HG03175 (cell line): ENCODE data around the gene SMIM38.
"Not testable (repeated sequence)": the region's sequence is repeated elsewhere in the genome, so short reads cannot be mapped to it uniquely, and the experiment has no call there.

ENCODE experiments used
- ATAC-seq: cut with Tn5 transposase; IDR thresholded peaks from one replicate; pipeline ENCODE4 v1.9.1; 2021; ENCODE audit warnings: mild to moderate bottlenecking, moderate library complexity; ENCODE audit not compliant: unreplicated experiment

SMIM38 gene

DNA sequence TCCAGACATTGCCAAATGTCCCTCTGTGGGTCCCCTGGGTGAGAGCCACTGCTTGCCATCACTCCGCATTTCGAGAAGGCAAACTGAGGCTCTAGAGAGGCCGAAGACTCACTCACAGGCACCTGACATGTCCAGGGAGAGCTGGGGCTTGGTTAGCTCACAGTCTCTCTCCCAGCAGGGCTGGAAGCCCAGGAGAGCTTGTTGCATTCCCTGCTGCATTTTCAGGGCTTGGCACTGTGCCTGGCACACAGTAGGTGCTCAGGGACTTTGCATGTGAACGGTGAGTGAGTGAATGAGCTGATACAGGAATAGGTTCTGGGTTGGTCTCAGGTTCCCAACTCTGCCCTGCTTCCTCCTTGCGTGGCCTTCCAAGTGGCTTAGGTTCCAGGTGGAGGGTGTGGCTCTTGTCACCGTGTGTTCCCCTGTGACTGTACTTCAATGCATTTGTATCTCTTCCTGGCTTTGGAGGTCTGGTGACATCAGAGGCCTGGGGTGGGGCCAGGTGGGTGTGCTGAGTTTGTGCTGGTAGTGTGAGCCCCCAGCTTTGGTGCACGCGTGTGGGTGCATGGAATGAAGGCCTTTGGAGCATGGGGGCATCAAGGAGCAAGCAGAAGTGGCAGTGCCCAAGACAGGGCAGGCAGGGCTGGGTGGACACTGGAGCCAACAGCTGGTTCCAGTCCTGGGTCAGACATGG, 18.4 kb upstream of the SMIM38 start:
- no peak for ATAC-seq

DNA sequence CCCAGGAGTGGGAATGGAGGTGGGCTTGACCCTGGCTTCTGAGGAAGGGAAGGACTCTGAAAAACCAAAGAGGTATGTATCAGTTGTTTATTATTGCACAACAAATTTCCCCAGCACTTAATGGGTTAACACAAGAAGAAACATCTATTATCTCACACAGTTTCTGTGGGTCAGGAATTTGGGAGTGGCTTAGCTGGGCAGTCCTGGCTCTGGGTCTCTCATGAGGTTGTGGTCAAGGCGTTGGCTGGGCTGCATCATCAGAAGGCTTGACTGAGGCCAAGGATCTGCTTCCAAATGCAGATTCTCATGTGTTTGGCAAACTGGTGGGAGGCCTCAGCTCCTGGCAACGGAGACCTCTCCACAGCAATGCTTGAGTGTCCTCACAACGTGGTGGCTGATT, 17.5 kb upstream of the SMIM38 start:
- ATAC-seq = no peak

DNA sequence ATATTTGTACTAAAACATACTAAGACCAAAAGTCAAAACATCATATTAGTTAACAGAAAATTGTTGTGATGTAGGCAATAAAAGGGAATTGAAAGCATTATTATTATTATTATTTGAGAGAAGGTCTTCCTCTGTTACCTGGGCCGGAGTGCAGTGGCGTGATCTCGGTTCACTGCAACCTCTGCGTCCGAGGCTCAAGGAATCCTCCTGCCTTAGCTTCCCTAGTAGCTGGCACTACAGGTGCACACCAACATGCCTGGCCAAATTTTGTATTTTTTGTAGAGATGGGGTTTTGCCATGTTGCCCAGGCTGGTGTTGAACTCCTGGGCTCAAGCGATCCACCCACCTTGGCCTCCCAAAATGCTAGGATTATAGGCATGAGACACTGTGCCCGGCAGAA, 15.6 kb upstream of the SMIM38 start:
- not testable (repeated sequence) for ATAC-seq

DNA sequence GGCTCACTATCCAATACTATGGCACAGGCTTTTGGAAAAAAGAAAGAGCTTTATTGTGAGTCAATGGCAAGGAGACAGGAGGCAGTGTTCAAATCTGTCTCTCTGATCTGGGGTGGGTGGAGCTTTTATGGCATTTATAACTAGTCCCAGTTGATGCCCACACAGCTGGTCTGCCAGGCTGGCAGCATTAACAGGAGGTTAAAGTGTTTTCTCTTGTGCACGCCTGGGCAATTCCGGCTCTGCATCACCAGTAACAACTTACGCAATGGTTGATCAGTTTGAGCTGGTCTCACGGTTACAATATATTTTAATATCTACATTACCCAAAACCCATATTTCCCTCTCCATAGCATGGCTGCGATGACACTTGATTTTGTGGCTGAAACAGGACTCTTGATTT, 15.1 kb upstream of the SMIM38 start:
- no peak for ATAC-seq

DNA sequence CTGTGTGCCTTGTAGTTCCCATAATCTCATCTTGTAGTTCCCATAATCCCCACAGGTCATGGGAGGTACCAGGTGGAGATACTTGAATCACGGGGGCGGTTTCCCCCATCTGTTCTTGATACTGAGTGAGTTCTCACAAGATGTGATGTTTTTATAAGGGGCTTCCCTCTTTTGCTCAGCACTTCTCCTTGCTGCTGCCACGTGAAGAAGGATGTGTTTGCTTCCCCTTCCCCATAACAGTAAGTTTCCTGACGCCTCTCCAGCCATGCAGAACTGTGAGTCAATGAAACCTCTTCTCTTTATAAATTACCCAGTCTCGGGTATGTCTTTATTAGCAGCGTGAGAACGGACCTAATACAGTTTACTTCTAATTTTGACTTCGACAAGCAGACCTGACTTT, 14.0 kb upstream of the SMIM38 start:
- no peak for ATAC-seq

DNA sequence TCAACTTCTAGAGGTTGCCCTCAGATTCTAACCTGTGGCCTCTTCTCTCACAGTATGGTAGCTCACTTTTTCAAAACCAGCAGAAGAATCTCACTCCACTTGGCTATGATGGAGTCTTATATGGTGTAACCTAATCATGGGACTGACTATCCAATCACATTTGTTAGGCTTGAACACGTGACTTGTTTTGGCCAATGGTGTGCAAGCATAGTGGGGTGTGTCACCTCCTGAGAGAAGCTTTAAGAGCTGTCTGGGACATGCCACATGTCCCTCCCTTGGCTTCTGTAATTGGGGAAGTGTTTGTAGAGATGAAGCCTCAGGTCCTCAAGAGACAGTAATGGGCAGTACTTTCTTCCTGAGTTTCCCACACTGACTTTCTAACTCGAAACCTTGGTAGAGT, 12.8 kb upstream of the SMIM38 start:
- ATAC-seq = no peak

DNA sequence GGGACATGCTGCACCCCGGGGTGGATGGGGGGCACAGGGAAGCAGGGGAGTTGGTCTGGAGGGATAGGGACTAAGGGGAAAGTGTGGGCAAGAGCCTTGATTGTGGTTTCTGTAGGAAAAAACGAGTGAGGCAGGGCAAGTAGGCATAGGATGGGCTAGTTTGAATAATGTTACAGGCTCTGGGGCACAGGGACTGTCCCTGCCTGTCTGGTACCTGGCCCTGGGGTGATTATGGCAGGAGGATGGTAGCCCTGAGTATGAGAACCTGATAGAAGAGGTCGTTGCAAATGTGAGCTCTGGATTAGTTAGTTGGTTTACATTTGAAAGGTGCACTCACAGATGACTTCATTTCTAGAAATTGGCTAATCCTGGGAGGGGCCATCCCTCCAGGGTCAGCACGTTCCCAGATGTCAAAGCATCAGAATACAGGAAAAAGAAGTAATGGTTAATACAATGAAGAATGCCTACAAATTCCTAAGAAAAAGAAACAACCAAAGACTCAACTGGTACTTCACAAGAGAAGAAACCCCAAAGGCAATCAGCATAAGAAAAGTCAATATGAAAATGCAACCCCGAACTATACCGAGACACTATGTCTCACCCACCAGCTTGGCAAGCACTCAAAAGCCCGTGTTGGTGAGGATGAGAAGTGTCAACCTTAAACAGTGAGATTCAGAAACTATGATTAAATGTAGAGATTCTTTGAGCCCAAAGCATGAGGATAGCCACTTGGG, 11.3 kb upstream of the SMIM38 start:
- no peak for ATAC-seq

DNA sequence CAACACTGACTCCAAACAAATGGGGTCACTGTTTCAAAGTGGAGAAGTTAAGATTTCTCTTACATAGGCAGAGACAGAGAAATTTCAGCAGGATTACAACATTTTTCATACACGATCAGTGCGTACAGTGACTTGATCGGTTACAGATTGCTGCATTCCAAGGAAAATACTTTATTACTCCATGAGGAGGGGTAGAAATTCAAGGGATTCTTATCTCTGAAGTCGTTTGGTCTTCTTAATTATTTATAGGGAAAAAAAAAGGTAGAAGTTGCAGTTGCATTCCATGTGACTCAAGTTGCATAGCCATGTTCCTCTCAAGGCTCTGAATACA, 10.7 kb upstream of the SMIM38 start:
- no peak for ATAC-seq

DNA sequence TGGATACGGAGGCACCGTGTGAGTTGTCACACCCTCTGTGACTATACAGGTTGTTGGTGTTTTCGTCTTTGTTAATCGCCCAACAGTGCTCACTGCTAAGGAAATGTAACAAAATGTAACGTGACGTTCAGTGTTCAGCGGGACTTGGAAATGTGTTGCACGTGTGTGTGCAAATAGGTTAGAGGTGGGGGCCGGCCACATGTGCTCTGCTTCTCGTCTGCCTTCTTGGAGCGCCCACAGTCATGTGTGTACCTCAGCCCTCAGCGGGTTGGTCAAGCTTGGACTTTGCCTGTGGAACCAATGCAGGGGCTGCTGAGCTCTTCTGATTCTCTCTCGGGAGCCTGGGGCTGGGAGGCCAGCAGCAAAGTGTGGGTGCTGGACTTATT, 7.4 kb upstream of the SMIM38 start:
- no peak for ATAC-seq

DNA sequence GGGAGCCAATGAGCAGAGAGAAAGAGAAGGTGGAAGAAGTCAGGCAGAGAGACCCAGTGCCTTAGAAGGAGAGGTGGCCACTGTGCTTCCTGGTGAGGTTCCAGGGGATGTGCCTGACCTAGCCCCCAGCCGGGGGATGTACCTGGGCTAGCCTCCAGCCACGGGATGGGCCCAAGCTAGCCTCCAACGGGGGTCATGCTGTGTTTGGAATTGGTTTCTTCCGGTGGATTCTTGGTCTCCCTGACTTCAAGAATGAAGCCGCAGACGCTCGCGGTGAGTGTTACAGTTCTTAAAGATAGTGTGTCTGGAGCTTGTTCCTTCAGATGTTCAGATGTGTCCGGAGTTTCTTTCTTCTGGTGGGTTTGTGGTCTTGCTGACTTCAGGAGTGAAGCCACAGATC, 6.9 kb upstream of the SMIM38 start:
- ATAC-seq = no peak

DNA sequence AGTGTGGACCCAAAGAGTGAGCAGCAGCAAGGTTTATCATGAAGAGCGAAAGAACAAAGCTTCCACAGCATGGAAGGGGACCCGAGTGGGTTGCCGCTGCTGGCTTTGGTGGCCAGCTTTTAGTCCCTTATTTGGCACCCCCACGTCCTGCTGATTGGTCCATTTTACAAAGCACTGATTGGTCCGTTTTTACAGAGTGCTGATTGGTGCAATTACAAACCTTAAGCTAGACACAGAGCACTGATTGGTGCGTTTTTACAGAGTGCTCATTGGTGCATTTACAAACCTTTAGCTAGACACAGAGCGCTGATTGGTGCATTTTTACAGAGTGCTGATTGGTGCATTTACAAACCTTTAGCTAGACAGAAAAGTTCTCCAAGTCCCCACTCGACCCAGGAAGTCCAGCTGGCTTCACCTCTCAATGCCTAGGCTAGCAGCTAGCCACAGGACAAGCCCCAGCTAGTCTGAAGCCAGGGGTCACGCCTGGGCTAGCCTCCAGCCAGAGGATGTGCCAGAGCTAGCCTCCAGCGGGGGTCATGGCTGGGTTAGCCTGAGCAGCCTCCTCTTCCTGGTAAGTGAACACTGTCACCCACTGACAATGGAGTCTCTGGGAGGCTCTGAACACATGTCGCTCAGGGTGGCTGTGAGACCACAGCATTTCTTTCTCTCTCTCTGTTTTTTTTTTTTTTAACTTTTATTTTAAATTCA, 6.2 kb upstream of the SMIM38 start:
- ATAC-seq = not testable (repeated sequence)

DNA sequence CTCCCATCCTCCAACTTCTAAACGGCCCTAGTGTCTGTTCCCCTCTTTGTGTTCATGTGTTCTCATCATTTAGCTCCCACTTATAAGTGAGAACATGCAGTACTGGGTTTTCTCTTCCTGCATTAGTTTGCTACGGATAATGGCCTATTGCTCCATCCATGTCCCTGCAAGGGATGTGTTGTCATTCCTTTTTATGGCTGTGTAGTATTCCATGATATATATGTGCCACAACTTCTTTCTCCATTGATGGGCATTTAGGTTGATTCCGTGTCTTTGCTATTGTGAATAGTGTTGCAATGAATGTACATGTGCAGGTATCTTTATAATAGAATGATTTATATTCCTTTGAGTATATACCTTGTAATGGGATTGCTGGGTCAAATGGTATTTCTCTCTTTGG, 5.6 kb upstream of the SMIM38 start:
- ATAC-seq = no peak

DNA sequence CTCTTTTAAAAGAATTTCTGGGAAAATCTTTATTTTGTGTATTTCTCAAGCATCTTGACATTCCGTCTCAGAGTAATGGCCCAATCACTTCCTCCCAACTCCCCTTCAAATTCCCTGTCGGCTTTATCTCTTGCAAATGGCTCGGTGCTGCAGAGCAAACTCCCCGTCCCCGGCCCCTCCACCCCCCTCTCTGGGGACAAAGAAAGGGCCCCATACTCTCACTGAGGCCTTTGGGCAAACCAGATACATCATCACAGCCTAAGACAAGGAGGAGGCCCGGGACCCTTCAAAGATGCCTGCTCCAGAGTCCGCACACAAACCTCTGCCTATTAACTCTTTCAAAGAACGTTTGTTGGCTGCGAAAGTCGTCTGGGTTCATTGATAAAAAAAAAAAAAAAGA, 3.9 kb upstream of the SMIM38 start:
- ATAC-seq = no peak

DNA sequence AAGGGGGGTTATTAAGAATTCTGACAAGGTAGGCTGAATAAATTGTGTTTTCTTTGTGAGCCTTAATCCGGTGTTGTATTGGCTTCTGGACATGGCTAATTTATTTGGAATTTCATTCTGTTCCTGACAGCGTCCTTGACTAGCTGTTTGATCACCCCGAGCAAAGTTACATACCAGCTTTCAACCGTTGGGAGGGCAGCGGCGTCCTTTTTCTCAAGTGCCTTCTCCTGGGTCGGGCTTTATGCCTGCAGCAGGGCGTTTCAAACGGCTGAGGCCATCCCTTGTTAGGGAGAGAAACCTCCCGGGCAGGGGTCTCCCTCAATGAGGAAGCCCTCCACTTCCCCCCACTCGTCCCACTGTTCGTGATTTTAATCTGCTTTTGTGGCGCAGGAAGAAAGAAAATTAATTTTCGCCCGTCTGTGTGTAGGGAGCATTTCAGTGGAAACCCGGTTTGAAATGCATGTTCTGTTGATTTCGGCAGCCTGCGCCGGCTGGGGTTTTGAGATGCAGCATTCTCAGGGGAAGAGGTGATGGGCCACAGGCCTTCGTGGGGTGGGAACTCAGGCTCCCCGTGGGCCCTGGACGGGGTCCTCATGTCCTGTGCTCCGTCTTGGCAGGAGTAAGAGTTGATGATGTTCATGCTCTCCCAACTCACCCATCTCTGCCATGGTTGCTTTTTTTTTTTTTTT, 2.9 kb upstream of the SMIM38 start:
- no peak for ATAC-seq

DNA sequence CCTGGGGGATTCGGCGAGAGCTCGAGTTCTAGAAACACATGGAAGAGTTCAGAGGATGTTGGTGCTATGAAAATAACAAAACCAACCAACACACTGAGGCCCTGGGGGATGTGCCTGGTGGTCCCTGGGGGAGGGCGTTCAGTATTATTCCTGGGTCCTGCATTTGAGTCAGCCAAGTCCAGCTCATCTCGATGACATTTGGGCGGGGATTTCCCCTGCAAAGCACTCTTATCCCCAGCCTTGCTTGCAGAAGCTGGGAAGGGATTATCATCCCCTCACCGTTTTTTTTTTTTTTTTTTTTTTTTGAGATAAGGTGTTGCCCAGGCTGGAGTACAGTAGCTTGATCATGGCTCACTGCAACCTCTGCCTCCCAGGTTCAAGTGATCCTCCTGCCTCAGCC, 2.1 kb upstream of the SMIM38 start:
- ATAC-seq = no peak

DNA sequence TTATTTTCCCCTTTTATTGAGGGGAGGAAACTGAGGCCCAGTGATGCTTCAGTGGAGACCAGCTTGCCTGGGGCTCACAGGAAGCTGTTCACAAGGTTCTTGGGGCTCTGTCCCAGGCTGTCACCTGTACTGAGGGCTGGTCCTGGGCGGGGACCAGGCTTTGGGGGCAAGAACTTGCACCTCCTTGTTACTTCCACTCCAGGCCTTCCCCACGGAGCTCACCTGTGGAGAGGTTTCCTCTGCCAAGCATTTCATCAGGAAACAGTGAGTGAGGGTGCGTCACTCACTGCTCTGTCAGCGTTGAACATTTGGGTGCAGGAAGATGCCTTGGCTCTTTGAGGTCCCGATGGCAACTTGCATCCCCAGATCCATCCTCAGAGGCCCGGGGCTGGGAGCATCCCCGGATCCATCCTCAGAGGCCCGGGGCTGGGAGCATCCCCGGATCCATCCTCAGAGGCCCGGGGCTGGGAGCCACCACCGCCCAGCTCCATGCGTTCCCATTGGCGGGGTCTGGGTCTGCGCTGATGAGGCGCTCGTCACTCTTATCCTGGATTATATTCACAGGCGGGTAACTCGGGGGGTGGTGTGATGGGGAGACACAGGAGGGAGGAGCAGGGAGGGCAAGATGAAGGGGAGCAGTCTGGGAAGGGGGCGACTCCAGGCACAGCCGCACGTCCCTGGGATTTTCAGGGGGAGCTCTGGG, 1.4 kb upstream of the SMIM38 start:
- ATAC-seq = no peak

DNA sequence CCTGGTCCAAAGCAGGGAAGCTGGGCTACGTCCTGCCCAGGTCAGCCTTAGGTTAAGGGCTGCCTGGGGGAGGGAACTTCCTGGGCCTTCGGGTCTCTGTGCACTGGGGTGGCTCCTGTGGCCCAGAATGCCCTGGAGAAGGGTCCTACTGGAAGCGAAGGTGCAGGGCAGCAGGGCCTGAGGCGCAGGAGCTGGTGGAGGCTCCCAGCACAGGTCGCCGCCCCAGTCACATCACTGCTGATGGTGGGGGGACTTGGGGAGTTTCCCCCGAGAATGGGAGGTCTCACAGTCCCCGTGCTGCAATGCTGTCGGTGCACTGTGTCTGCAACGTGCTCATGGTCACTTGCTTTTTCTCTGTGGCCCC, 815 bp upstream of the SMIM38 start:
- no peak for ATAC-seq

DNA sequence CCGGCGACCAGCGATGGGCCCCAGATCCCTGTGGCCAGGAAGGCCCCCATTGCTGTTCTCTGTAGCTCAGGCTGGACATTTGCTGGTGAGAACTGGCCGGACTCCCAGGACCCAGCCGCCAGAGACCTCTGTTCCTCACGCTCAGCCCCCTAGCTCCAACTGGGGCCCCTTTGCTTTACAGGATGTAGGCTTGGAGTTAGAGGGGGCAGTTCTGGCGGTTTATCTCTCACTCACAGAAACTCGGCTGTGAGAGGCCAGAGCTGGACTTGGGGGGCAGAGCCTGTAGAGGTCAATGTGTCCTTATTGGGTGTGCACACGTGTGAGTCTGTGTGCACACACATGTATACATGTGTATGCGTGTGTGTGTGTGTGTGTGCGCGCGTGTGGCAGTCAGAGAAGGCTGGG, 502 bp downstream of the SMIM38 start:
- no peak for ATAC-seq

DNA sequence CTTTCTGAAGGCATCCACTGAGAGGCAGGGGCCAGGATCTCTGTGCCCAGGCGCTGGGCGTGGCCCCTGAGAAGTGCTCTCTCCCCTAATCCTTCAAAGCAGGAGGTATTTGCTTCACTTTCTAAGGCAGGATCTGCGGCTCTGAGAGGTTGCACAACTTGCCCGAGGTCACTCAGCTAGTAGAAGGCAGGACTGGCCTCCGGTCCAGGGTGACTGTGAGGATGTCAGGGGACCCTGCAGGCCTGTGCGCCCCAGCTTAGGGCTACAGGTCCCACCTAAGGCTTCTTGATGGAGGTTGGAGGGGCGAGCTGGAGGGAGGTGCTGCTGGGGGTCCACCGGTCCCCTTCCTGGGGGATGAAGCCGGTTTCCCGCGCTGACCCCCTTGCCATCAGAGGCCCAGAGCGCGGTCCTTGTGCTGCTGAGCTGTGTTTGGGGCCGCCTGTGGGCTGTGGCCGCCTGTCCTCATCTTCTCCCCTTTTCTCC, 979 bp downstream of the SMIM38 start:
- ATAC-seq = no peak

DNA sequence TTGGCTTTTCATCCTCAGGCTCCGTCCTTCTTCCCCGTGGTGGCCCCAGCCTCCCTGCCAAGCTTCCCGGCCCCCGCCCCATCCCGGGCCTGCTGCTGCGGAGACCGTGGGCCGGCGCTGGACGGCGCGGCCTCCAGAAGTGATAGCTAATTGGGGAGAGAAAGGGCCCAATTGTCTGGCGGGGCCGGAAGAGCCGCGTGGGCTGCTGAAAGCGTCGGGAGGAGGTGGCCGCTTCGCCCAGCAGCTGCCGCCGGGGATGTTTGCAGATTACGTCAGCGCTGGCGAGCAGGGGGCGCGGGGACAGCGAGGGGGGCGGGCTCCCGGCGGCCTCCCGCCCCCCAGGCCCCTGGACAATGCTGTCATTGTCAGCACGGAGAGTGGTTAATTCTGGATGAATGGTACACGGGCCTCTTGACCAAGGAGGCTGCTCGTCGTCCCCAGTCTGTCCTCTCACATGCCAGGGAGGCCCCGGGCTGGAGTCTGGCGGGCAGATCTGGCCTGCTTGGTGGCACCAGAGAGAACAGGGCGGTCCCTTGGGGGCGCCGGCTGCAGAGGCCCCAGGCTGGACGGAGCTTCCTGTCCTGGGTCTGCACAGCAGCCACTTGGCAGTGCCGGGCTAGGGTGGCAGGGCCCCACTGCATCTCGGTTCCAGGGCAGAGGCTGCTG, 1.6 kb downstream of the SMIM38 start:
- ATAC-seq = no peak

DNA sequence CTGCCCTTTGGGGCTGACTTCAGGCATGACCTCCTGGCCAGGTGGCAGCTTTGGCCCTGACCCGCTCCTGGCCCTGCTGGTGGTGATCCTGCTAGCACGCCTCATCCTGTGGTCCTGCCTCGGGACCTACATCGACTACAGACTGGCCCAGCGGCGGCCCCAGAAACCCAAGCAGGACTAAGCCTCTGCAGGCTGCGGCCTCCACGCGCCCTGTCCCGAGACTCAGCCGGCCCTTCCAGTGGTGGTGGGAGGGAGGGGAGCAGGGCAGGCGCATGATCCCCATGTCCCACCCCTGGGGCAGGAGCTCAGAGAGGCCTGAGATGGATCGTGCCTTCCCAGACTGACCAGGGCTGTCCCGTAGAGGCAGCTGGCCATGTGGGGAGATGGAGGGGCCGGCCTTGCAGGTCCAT, 2.1 kb downstream of the SMIM38 start:
- ATAC-seq = no peak
